ENCODE data around the gene TTLL10.

Gene TTLL10

GRCh38 chr1:1183221-1183747 is 9.6 kb downstream of the TTLL10 start:
- DNase-seq (ENCODE audit: low spot score), result peak; percentile 67
- Histone ChIP-seq H3K27me3 (ENCODE audit: insufficient read depth, poor library complexity, severe bottlenecking) (no peaks in the 10 kb centered on the region), H3K4me1 (ENCODE audit: insufficient read depth, poor library complexity, severe bottlenecking) (no peaks in the 10 kb centered on the region), H3K36me3 (ENCODE audit: low read depth) (no peaks in the 10 kb centered on the region), H3K9me3 (ENCODE audit: severe bottlenecking) (no peaks in the 10 kb centered on the region), H3K27ac (ENCODE audit: poor library complexity, severe bottlenecking) (no peak overlapping the region), H3K4me3 (ENCODE audit: severe bottlenecking) (no peak overlapping the region)
- no peak for ATAC-seq (ENCODE audit: low read depth)
- no peak for TF ChIP-seq CTCF (IDR thresholded peaks at IDR 0.05; ENCODE audit: poor library complexity, severe bottlenecking)

GRCh38 chr1:1183833-1184775 is 10.4 kb downstream of the TTLL10 start:
- H3K4me3 ChIP-seq (ENCODE audit: severe bottlenecking), result no peak overlapping the region
- TF ChIP-seq CTCF (IDR thresholded peaks at IDR 0.05; ENCODE audit: poor library complexity, severe bottlenecking), result no peak
- no peaks in the 10 kb centered on the region for H3K27me3 ChIP-seq (ENCODE audit: insufficient read depth, poor library complexity, severe bottlenecking)
- no peak overlapping the region for H3K27ac ChIP-seq (ENCODE audit: poor library complexity, severe bottlenecking)
- ATAC-seq (ENCODE audit: low read depth) (no peak), DNase-seq (ENCODE audit: low spot score) (no peak)
- H3K9me3 ChIP-seq (ENCODE audit: severe bottlenecking), result no peaks in the 10 kb centered on the region
- H3K4me1 ChIP-seq (ENCODE audit: insufficient read depth, poor library complexity, severe bottlenecking), result no peaks in the 10 kb centered on the region
- no peaks in the 10 kb centered on the region for H3K36me3 ChIP-seq (ENCODE audit: low read depth)

- ATAC-seq (ENCODE audit: low read depth) (no peak), DNase-seq (ENCODE audit: low spot score) (peak; percentile 54)
These were observed 11.6 kb downstream of the TTLL10 start for GRCh38 chr1:1185101-1185765.

GRCh38 chr1:1187938-1188337 is 14.3 kb downstream of the TTLL10 start:
- no peaks in the 10 kb centered on the region for H3K36me3 ChIP-seq (ENCODE audit: low read depth)
- no peak for DNase-seq (ENCODE audit: low spot score)
- TF ChIP-seq CTCF (IDR thresholded peaks at IDR 0.05; ENCODE audit: poor library complexity, severe bottlenecking), result no peak

More at GRCh38 chr1:1185101-1185765, 11.6 kb downstream of the TTLL10 start:
- H3K9me3 ChIP-seq (ENCODE audit: severe bottlenecking), result no peaks in the 10 kb centered on the region
- H3K36me3 ChIP-seq (ENCODE audit: low read depth), result no peaks in the 10 kb centered on the region
- no peaks in the 10 kb centered on the region for H3K4me1 ChIP-seq (ENCODE audit: insufficient read depth, poor library complexity, severe bottlenecking)
- H3K4me3 ChIP-seq (ENCODE audit: severe bottlenecking), result no peak overlapping the region
- no peak overlapping the region for H3K27ac ChIP-seq (ENCODE audit: poor library complexity, severe bottlenecking)
- H3K27me3 ChIP-seq (ENCODE audit: insufficient read depth, poor library complexity, severe bottlenecking), result no peaks in the 10 kb centered on the region
- TF ChIP-seq CTCF (IDR thresholded peaks at IDR 0.05; ENCODE audit: poor library complexity, severe bottlenecking), result no peak

More at GRCh38 chr1:1187938-1188337, 14.3 kb downstream of the TTLL10 start:
- H3K9me3 ChIP-seq (ENCODE audit: severe bottlenecking), result no peaks in the 10 kb centered on the region
- no peak overlapping the region for H3K27ac ChIP-seq (ENCODE audit: poor library complexity, severe bottlenecking)
- no peaks in the 10 kb centered on the region for H3K27me3 ChIP-seq (ENCODE audit: insufficient read depth, poor library complexity, severe bottlenecking)
- H3K4me3 ChIP-seq (ENCODE audit: severe bottlenecking), result no peak overlapping the region
- no peaks in the 10 kb centered on the region for H3K4me1 ChIP-seq (ENCODE audit: insufficient read depth, poor library complexity, severe bottlenecking)
- no peak for ATAC-seq (ENCODE audit: low read depth)

All from RWPE2 (cell line).